HG03354 (cell line): ENCODE measurements around the gene INO80C.

ENCODE experiments used
- ATAC-seq: cut with Tn5 transposase; IDR thresholded peaks from one replicate; pipeline ENCODE4 v1.9.1; 2021; ENCODE audit warnings: mild to moderate bottlenecking; ENCODE audit not compliant: unreplicated experiment, poor library complexity, severe bottlenecking

INO80C gene

GRCh38 chr18:35514283-35514682 lies 16.5 kb upstream of the INO80C start:
- no peak for ATAC-seq

GRCh38 chr18:35513181-35513936 lies 15.6 kb upstream of the INO80C start:
- no peak for ATAC-seq

GRCh38 chr18:35512761-35513160 lies 15.0 kb upstream of the INO80C start:
- ATAC-seq, result no peak

- ATAC-seq, result no peak
Measured at GRCh38 chr18:35511833-35512232, 14.1 kb upstream of the INO80C start.

- peak; percentile 81 for ATAC-seq
Measured at GRCh38 chr18:35511428-35511827, 13.7 kb upstream of the INO80C start.

- ATAC-seq, result no peak
Measured at GRCh38 chr18:35510076-35510651, 12.4 kb upstream of the INO80C start.

GRCh38 chr18:35508746-35509338 lies 11.1 kb upstream of the INO80C start:
- ATAC-seq, result no peak

- ATAC-seq, result no peak
Measured at GRCh38 chr18:35508030-35508429, 10.3 kb upstream of the INO80C start.

- no peak for ATAC-seq
Measured at GRCh38 chr18:35507623-35508022, 9.9 kb upstream of the INO80C start.

- ATAC-seq, result no peak
Measured at GRCh38 chr18:35507192-35507591, 9.4 kb upstream of the INO80C start.

- no peak for ATAC-seq
Measured at GRCh38 chr18:35506024-35506712, 8.4 kb upstream of the INO80C start.

- no peak for ATAC-seq
Measured at GRCh38 chr18:35504996-35505395, 7.2 kb upstream of the INO80C start.

GRCh38 chr18:35502052-35502451 lies 4.3 kb upstream of the INO80C start:
- ATAC-seq, result no peak

GRCh38 chr18:35501369-35501768 lies 3.6 kb upstream of the INO80C start:
- no peak for ATAC-seq

- no peak for ATAC-seq
Measured at GRCh38 chr18:35500113-35500512, 2.4 kb upstream of the INO80C start.

- peak; percentile 19 for ATAC-seq
Measured at GRCh38 chr18:35497027-35497369, 762 bp downstream of the INO80C start.

- ATAC-seq, result no peak
Measured at GRCh38 chr18:35495536-35496314, 2.0 kb downstream of the INO80C start.

- no peak for ATAC-seq
Measured at GRCh38 chr18:35494251-35495220, 3.2 kb downstream of the INO80C start.

GRCh38 chr18:35491700-35492077 lies 6.1 kb downstream of the INO80C start:
- ATAC-seq, result no peak
